SH-SY5Y (cell line): ENCODE results near the gene BRD7.

ENCODE experiments used
- GATA2 ChIP-seq: IDR thresholded peaks from 2 replicates; pipeline ENCODE4 v1.6.1; 2011; ENCODE audit warnings: mild to moderate bottlenecking, low read depth, low read length
- GATA3 ChIP-seq: IDR thresholded peaks from 2 replicates; pipeline ENCODE4 v1.6.1; 2011; ENCODE audit warnings: low read depth, mild to moderate bottlenecking, low read length, moderate library complexity

DNA sequence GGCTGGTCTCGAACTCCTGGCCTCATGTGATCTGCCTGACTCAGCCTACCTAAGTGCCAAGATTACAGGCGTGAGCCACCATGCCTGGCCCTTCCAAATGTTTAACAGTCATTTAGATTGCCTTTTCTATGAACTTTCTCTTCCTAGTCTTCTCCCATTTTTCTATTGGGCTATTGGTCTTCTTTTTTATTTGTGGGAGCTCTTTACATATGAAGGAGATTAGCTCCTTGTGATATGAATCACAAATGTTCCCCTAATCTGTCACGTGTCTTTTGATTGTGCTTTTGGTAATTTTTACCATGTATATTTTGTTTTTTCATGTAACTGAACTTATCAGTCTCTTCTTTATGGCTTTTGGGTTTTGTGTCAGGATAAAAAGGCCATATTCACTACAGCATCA is 90.5 kb downstream of the BRD7 start:
- TF ChIP-seq GATA2 (no peak), GATA3 (no peak)
